ENCODE measurements around the gene FADS6. TPM values are rescaled to one million over a fixed set of nuclear protein-coding genes. Genes with fewer than 3 reads are reported as not detected.

FADS6 gene
- total and polyA plus RNA-seq, 4 donors, result 1.9 to 8.7 (median 6.3) TPM

GRCh38 chr17:74833501-74834377 lies 59.7 kb downstream of the FADS6 start:
- Histone ChIP-seq H3K27me3 (ENCODE audit: control insufficient read depth, insufficient read depth, low read length) (no peaks in the 10 kb centered on the region), H3K4me1 (ENCODE audit: control insufficient read depth, insufficient read depth, low read length) (peaks cover 33% of the 10 kb centered on the region), H3K36me3 (ENCODE audit: control insufficient read depth, insufficient read depth, low read length) (peaks cover 73% of the 10 kb centered on the region), H3K9me3 (ENCODE audit: control insufficient read depth, insufficient read depth, low read length) (no peaks in the 10 kb centered on the region), H3K27ac (ENCODE audit: low read depth, low read length) (no peak overlapping the region), H3K4me3 (ENCODE audit: low read depth, low read length) (no peak overlapping the region)
- DNase-seq (ENCODE audit: low read depth in 4 of 6, low spot score in 6 of 6), result peak in 1 of 6 donors; percentile 18
- WGBS (ENCODE audit: insufficient coverage), result 51% methylated on average over 9 of the region's 16 CpGs

- H3K9me3 ChIP-seq (ENCODE audit: control insufficient read depth, insufficient read depth, low read length), result no peaks in the 10 kb centered on the region
- no peak overlapping the region for H3K27ac ChIP-seq (ENCODE audit: low read depth, low read length)
- no peaks in the 10 kb centered on the region for H3K27me3 ChIP-seq (ENCODE audit: control insufficient read depth, insufficient read depth, low read length)
- no peak for DNase-seq (ENCODE audit: low read depth in 4 of 6, low spot score in 6 of 6)
- H3K4me3 ChIP-seq (ENCODE audit: low read depth, low read length), result no peak overlapping the region
- peaks cover 71% of the 10 kb centered on the region for H3K36me3 ChIP-seq (ENCODE audit: control insufficient read depth, insufficient read depth, low read length)
- 91% methylated on average over 7 of the region's 9 CpGs for WGBS (ENCODE audit: insufficient coverage)
- H3K4me1 ChIP-seq (ENCODE audit: control insufficient read depth, insufficient read depth, low read length), result peaks cover 29% of the 10 kb centered on the region
Measured at GRCh38 chr17:74832421-74832820, 61.0 kb downstream of the FADS6 start.

- Histone ChIP-seq H3K36me3 (ENCODE audit: control insufficient read depth, insufficient read depth, low read length) (peaks cover 66% of the 10 kb centered on the region), H3K27me3 (ENCODE audit: control insufficient read depth, insufficient read depth, low read length) (no peaks in the 10 kb centered on the region), H3K4me3 (ENCODE audit: low read depth, low read length) (no peak overlapping the region), H3K4me1 (ENCODE audit: control insufficient read depth, insufficient read depth, low read length) (peaks cover 35% of the 10 kb centered on the region), H3K9me3 (ENCODE audit: control insufficient read depth, insufficient read depth, low read length) (no peaks in the 10 kb centered on the region), H3K27ac (ENCODE audit: low read depth, low read length) (no peak overlapping the region)
- 79% methylated on average over 18 of the region's 22 CpGs for WGBS (ENCODE audit: insufficient coverage)
- peak in 1 of 6 donors; percentile 36 for DNase-seq (ENCODE audit: low read depth in 4 of 6, low spot score in 6 of 6)
Measured at GRCh38 chr17:74831444-74832146, 61.8 kb downstream of the FADS6 start.

- H3K27ac ChIP-seq (ENCODE audit: low read depth, low read length), result no peak overlapping the region
- WGBS (ENCODE audit: insufficient coverage), result 93% methylated on average over 19 of the region's 19 CpGs
Measured at GRCh38 chr17:74830861-74831260, 62.6 kb downstream of the FADS6 start.

GRCh38 chr17:74827800-74828199 lies 65.6 kb downstream of the FADS6 start:
- H3K4me1 ChIP-seq (ENCODE audit: control insufficient read depth, insufficient read depth, low read length), result peaks cover 60% of the 10 kb centered on the region
- H3K27ac ChIP-seq (ENCODE audit: low read depth, low read length), result no peak overlapping the region

More at GRCh38 chr17:74830861-74831260, 62.6 kb downstream of the FADS6 start:
- DNase-seq (ENCODE audit: low read depth in 4 of 6, low spot score in 6 of 6), result no peak
- H3K36me3 ChIP-seq (ENCODE audit: control insufficient read depth, insufficient read depth, low read length), result peaks cover 64% of the 10 kb centered on the region
- peaks cover 42% of the 10 kb centered on the region for H3K4me1 ChIP-seq (ENCODE audit: control insufficient read depth, insufficient read depth, low read length)
- no peaks in the 10 kb centered on the region for H3K27me3 ChIP-seq (ENCODE audit: control insufficient read depth, insufficient read depth, low read length)
- H3K9me3 ChIP-seq (ENCODE audit: control insufficient read depth, insufficient read depth, low read length), result no peaks in the 10 kb centered on the region
- H3K4me3 ChIP-seq (ENCODE audit: low read depth, low read length), result no peak overlapping the region

More at GRCh38 chr17:74827800-74828199, 65.6 kb downstream of the FADS6 start:
- Histone ChIP-seq H3K36me3 (ENCODE audit: control insufficient read depth, insufficient read depth, low read length) (peaks cover 72% of the 10 kb centered on the region), H3K4me3 (ENCODE audit: low read depth, low read length) (no peak overlapping the region), H3K27me3 (ENCODE audit: control insufficient read depth, insufficient read depth, low read length) (no peaks in the 10 kb centered on the region), H3K9me3 (ENCODE audit: control insufficient read depth, insufficient read depth, low read length) (no peaks in the 10 kb centered on the region)
- 53% methylated on average over 10 of the region's 11 CpGs for WGBS (ENCODE audit: insufficient coverage)
- DNase-seq (ENCODE audit: low read depth in 4 of 6, low spot score in 6 of 6), result peak in 2 of 6 donors; percentile 43 to 49

Other genes with a start within 250 kb of the FADS6 start
- 1 to 10 TPM in 1 of 2 donors, under 1 TPM in 1; 0.77 to 1.5 TPM for gene CD300LF, start 180.7 kb downstream of the FADS6 start, total RNA-seq
- gene CD300LF, start 180.7 kb downstream of the FADS6 start, polyA plus RNA-seq (ENCODE audit: insufficient read length in 2 of 2), result under 1 TPM; 0.53 to 0.87 TPM
- 1 to 10 TPM; 2.5 to 6.9 TPM for gene RAB37, start 156.4 kb downstream of the FADS6 start, total RNA-seq
- gene RAB37, start 156.4 kb downstream of the FADS6 start, polyA plus RNA-seq (ENCODE audit: insufficient read length in 2 of 2), result 1 to 10 TPM; 4.2 to 4.5 TPM
- gene NHERF1, start 145.0 kb downstream of the FADS6 start, total RNA-seq, result 10 to 100 TPM; 13.8 to 54.3 TPM
- gene NHERF1, start 145.0 kb downstream of the FADS6 start, polyA plus RNA-seq (ENCODE audit: insufficient read length in 2 of 2), result 10 to 100 TPM; 79.0 to 79.1 TPM
- 10 to 100 TPM; 19.4 to 32.1 TPM for gene NAT9, start 117.3 kb downstream of the FADS6 start, total RNA-seq
- 10 to 100 TPM; 42.8 to 52.1 TPM for gene NAT9, start 117.3 kb downstream of the FADS6 start, polyA plus RNA-seq (ENCODE audit: insufficient read length in 2 of 2)
- 1 to 10 TPM; 1.5 to 2.2 TPM for gene GRIN2C, start 33.7 kb downstream of the FADS6 start, total RNA-seq
- 1 to 10 TPM; 3.0 to 3.5 TPM for gene GRIN2C, start 33.7 kb downstream of the FADS6 start, polyA plus RNA-seq (ENCODE audit: insufficient read length in 2 of 2)
- gene FDXR, start 20.6 kb downstream of the FADS6 start, total RNA-seq, result 1 to 10 TPM; 3.0 to 7.7 TPM
- gene FDXR, start 20.6 kb downstream of the FADS6 start, polyA plus RNA-seq (ENCODE audit: insufficient read length in 2 of 2), result 10 to 100 TPM in 1 of 2 donors, 1 to 10 TPM in 1; 9.6 to 11.3 TPM
- gene USH1G, start 29.6 kb upstream of the FADS6 start, total RNA-seq, result under 1 TPM; 0.06 to 0.20 TPM
- gene USH1G, start 29.6 kb upstream of the FADS6 start, polyA plus RNA-seq (ENCODE audit: insufficient read length in 2 of 2), result under 1 TPM; 0.41 to 0.42 TPM
- not detected for gene OTOP2, start 30.6 kb upstream of the FADS6 start, total RNA-seq
- under 1 TPM in 1 of 2 donors, not detected in 1; 0.08 TPM for gene OTOP2, start 30.6 kb upstream of the FADS6 start, polyA plus RNA-seq (ENCODE audit: insufficient read length in 2 of 2)
- gene OTOP3, start 42.3 kb upstream of the FADS6 start, total RNA-seq, result not detected
- gene OTOP3, start 42.3 kb upstream of the FADS6 start, polyA plus RNA-seq (ENCODE audit: insufficient read length in 2 of 2), result not detected
- 10 to 100 TPM; 12.3 to 16.5 TPM for gene HID1, start 79.1 kb upstream of the FADS6 start, total RNA-seq
- 10 to 100 TPM; 51.1 to 61.6 TPM for gene HID1, start 79.1 kb upstream of the FADS6 start, polyA plus RNA-seq (ENCODE audit: insufficient read length in 2 of 2)
- 1 to 10 TPM; 7.3 to 8.0 TPM for gene CDR2L, start 94.0 kb upstream of the FADS6 start, total RNA-seq
- 10 to 100 TPM; 24.3 to 25.4 TPM for gene CDR2L, start 94.0 kb upstream of the FADS6 start, polyA plus RNA-seq (ENCODE audit: insufficient read length in 2 of 2)
- 10 to 100 TPM; 13.0 to 35.5 TPM for gene MRPL58, start 119.0 kb upstream of the FADS6 start, total RNA-seq
- 10 to 100 TPM; 24.5 to 27.0 TPM for gene MRPL58, start 119.0 kb upstream of the FADS6 start, polyA plus RNA-seq (ENCODE audit: insufficient read length in 2 of 2)
- gene ATP5PD, start 153.3 kb upstream of the FADS6 start, total RNA-seq, result 100 to 1,000 TPM; 145 to 326 TPM
- gene ATP5PD, start 153.3 kb upstream of the FADS6 start, polyA plus RNA-seq (ENCODE audit: insufficient read length in 2 of 2), result 100 to 1,000 TPM; 303 to 304 TPM
- 10 to 100 TPM; 31.9 to 45.6 TPM for gene KCTD2, start 153.6 kb upstream of the FADS6 start, total RNA-seq
- 10 to 100 TPM; 66.8 to 72.3 TPM for gene KCTD2, start 153.6 kb upstream of the FADS6 start, polyA plus RNA-seq (ENCODE audit: insufficient read length in 2 of 2)
- gene SLC16A5, start 194.3 kb upstream of the FADS6 start, total RNA-seq, result 1 to 10 TPM; 2.4 to 8.7 TPM
- 1 to 10 TPM; 3.4 to 7.9 TPM for gene SLC16A5, start 194.3 kb upstream of the FADS6 start, polyA plus RNA-seq (ENCODE audit: insufficient read length in 2 of 2)
- gene ARMC7, start 216.3 kb upstream of the FADS6 start, total RNA-seq, result 1 to 10 TPM; 2.5 to 5.5 TPM
- gene ARMC7, start 216.3 kb upstream of the FADS6 start, polyA plus RNA-seq (ENCODE audit: insufficient read length in 2 of 2), result 10 to 100 TPM; 12.5 to 14.2 TPM
- 10 to 100 TPM; 27.2 to 61.0 TPM for gene NT5C, start 238.1 kb upstream of the FADS6 start, total RNA-seq
- 10 to 100 TPM; 52.4 to 59.4 TPM for gene NT5C, start 238.1 kb upstream of the FADS6 start, polyA plus RNA-seq (ENCODE audit: insufficient read length in 2 of 2)

Data from spinal cord (tissue), 10 donors.